Lower leg skin (tissue), 4 donors: ENCODE measurements around the gene CAMKMT. TPM values are rescaled to one million over a fixed set of nuclear protein-coding genes. Genes with fewer than 3 reads are reported as not detected.

ENCODE experiments used
- DNase-seq, 2 donors: peaks; one replicate each; pipeline ENCODE4 v3.0.0-alpha.2; 2019; ENCODE audit warnings: low spot score in 2 of 2
- H3K4me3 ChIP-seq: fragments of 200-600 bp; sonication (generic); 2 replicates; pipeline ENCODE4 v1.5.1; 2017; ENCODE audit warnings: mild to moderate bottlenecking, low read depth; ENCODE audit not compliant: poor library complexity, severe bottlenecking
- CTCF ChIP-seq, 3 donors: fragments of 450-650 bp; IDR thresholded peaks; one replicate each; pipeline ENCODE4 v1.5.1; 2016; ENCODE audit warnings: antibody characterized with exemption in 3 of 3, mild to moderate bottlenecking in 3 of 3, moderate library complexity in 2 of 3
- POLR2A ChIP-seq, 2 donors: fragments of 450-650 bp; IDR thresholded peaks; one replicate each; pipeline ENCODE4 v1.6.1; 2016 to 2017; ENCODE audit warnings: antibody characterized with exemption in 2 of 2, mild to moderate bottlenecking in 1 of 2, moderate library complexity in 1 of 2
- WGBS, 2 donors: methylation state at CpG; one replicate each; pipeline ENCODE4 v1.1.5; 2018; 5-methylcytosine and 5-hydroxymethylcytosine counted together
- intact Hi-C: fragments of 100-400 bp; cut with DNase I; formaldehyde crosslinking; loops from one replicate; pipeline ENCODE4 v1.15.0; 2023; ENCODE audit warnings: low total_unique reads
- total RNA-seq, 4 donors: library from RNA; depleted of rRNA; stranded (reverse); fragments of >200 nt; gene quantifications; one replicate each; pipeline ENCODE4 v1.1.0, GENCODE V29; 2016

CAMKMT gene
- total RNA-seq, 4 donors from 2014 or later, result 4.2 to 18.3 (median 9.8) TPM

- TF ChIP-seq CTCF (IDR thresholded peaks at IDR 0.05) (no peak), POLR2A (IDR thresholded peaks at IDR 0.05) (no peak)
- DNase-seq, result no peak
- WGBS, 2 donors, result 55 to 59% methylated on average over 4 of the region's 4 CpGs
- no peak overlapping the region for H3K4me3 ChIP-seq
- intact Hi-C loops, result no loop called here
Observed at GRCh38 chr2:44638649-44639048, 276.9 kb downstream of the CAMKMT start.

- TF ChIP-seq POLR2A (IDR thresholded peaks at IDR 0.05), result no peak
- no peak for TF ChIP-seq CTCF (IDR thresholded peaks at IDR 0.05)
- intact Hi-C loops, result no loop called here
- H3K4me3 ChIP-seq, result no peak overlapping the region
- no peak for DNase-seq
- WGBS, 2 donors, result 98% methylated on average over 2 of the region's 2 CpGs
Observed at GRCh38 chr2:44639399-44639798, 277.7 kb downstream of the CAMKMT start.

- TF ChIP-seq POLR2A (IDR thresholded peaks at IDR 0.05) (no peak), CTCF (IDR thresholded peaks at IDR 0.05) (no peak)
- H3K4me3 ChIP-seq, result no peak overlapping the region
- intact Hi-C loops, result no loop called here
- WGBS, 2 donors, result 59 to 68% methylated on average over 3 of the region's 3 CpGs
- DNase-seq, result no peak
Observed at GRCh38 chr2:44642123-44642857, 280.5 kb downstream of the CAMKMT start.

GRCh38 chr2:44645937-44646336, 284.2 kb downstream of the CAMKMT start:
- no peak overlapping the region for H3K4me3 ChIP-seq
- DNase-seq, result no peak
- intact Hi-C loops, result no loop called here
- WGBS, 2 donors, result 39 to 46% methylated on average over 2 of the region's 2 CpGs
- no peak for TF ChIP-seq POLR2A (IDR thresholded peaks at IDR 0.05)
- no peak for TF ChIP-seq CTCF (IDR thresholded peaks at IDR 0.05)

GRCh38 chr2:44649381-44649780, 287.6 kb downstream of the CAMKMT start:
- 48 to 53% methylated on average over 2 of the region's 2 CpGs for WGBS, 2 donors
- TF ChIP-seq POLR2A (IDR thresholded peaks at IDR 0.05) (no peak), CTCF (IDR thresholded peaks at IDR 0.05) (no peak)
- no peak for DNase-seq
- H3K4me3 ChIP-seq, result no peak overlapping the region
- intact Hi-C loops, result no loop called here

- intact Hi-C loops, result no loop called here
- H3K4me3 ChIP-seq, result no peak overlapping the region
- DNase-seq, result no peak
- TF ChIP-seq POLR2A (IDR thresholded peaks at IDR 0.05), result no peak
- TF ChIP-seq CTCF (IDR thresholded peaks at IDR 0.05), result no peak
- 58 to 60% methylated on average over 1 of the region's 1 CpG for WGBS, 2 donors
Observed at GRCh38 chr2:44650796-44651195, 289.0 kb downstream of the CAMKMT start.
